Fibroblast of skin of abdomen (primary cell): Measurements from ENCODE around the gene DNER.

Experiments
- DNase-seq: peaks from one replicate; pipeline ENCODE4 v3.0.0-alpha.2; 2013

DNER gene

GRCh38 chr2:229429589-229429988 lies 284.8 kb downstream of the DNER start:
- DNase-seq: no peak

DNA sequence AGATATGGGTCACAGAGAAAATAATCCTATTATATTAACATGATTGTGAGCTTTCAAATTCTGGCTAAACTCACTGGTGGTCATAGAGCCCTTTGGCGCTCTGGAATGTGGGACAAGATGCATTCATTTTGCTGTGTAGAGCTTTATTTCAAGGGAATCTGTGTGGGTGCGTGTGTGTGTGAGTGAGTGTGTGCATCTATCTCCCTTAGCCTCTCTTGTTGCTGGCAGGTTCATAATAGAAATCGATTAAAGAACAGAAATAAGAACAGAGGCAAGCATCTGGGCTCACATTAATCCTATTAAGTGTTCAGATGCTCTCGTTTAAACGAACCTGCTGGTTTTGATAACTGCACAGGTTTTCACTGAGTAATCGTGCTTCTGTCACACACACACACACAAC lies 287.9 kb downstream of the DNER start:
- DNase-seq: no peak

GRCh38 chr2:229425598-229425997 lies 288.8 kb downstream of the DNER start:
- DNase-seq: peak; percentile 43

DNA sequence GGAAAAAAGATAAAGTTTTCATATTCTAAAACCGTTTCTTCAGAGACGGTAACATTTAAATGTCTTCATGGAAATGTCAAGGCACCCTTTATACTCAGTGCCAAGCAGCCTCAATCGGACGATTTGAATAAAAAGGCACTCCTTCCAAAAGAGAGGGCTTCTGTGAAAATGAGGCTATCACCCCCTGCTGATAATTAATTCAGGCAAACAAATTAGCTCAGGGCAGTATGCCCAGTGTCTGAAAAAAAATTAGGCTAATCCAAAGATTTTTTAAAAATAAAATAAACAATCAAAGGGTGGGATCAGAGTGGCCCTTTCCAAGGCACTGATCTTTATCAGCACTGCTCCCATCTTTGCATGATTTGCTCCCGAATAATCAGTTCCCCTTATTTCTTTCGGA lies 292.3 kb downstream of the DNER start:
- DNase-seq: no peak

- DNase-seq: no peak
Measured at GRCh38 chr2:229419158-229419557, 295.2 kb downstream of the DNER start.

GRCh38 chr2:229417916-229418315 lies 296.4 kb downstream of the DNER start:
- DNase-seq: no peak

DNA sequence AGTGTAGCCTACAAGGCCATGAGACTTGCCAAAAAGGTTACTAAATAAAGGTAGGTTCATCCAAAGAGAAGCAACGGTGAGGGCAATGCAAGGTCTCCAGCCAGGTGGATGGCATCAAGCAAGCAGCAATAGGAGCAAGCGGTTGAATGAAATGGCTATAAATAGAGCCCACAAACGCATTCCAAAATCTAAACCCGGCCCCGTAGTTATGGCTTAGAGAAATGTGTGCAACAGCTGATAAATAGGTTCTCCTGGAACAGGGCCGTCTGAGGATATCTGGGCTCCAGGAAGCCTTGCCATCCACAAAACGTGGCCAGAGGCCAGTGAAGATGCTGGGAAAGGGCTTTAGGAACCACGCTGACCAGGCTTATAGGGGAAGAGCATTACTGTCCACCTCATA lies 297.2 kb downstream of the DNER start:
- no peak for DNase-seq

- peak; percentile 16 for DNase-seq
Measured at GRCh38 chr2:229416116-229416694, 298.1 kb downstream of the DNER start.

DNA sequence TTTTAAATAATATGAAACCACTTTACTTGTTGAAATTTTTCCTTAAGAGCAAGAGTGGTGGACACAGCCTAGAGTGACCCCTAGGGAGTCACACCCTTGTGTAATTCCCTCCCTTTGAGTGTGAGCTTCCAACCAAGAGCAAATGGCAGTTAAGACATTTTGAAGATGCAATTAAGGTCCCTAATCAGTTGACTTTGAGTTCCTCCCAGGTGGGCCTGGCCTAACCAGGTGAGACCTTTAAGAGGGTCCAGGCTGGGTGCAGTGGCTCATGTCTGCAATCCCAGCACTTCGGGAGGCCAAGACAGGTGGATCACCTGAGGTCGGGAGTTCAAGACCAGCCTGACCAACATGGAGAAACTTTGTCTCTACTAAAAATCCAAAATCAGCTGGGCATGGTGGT lies 299.7 kb downstream of the DNER start:
- no peak for DNase-seq

- DNase-seq: no peak
Measured at GRCh38 chr2:229412686-229413085, 301.7 kb downstream of the DNER start.

- DNase-seq: no peak
Measured at GRCh38 chr2:229410946-229411345, 303.4 kb downstream of the DNER start.

- no peak for DNase-seq
Measured at GRCh38 chr2:229410264-229410663, 304.1 kb downstream of the DNER start.

- DNase-seq: no peak
Measured at GRCh38 chr2:229409751-229410181, 304.6 kb downstream of the DNER start.

DNA sequence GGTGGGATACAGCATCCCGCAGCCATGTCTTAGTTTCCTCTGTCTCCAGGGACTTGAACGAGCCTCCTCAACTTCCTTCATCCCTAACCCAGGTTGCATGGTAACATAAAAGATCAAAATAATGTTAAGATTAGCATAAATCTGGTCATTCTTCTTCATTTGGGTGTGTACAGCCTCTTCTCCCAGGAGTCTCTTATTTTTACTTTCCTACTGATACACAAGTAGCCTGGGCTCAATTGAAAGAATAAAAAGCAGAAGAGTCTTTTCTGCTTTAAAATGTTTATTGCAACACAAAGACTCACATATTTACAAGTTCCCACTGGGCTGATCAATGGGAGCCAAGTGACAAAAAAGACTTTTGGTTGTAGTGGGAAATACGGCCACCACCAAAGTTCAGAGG lies 305.4 kb downstream of the DNER start:
- DNase-seq: no peak

GRCh38 chr2:229408356-229408755 lies 306.0 kb downstream of the DNER start:
- DNase-seq: peak; percentile 90

DNA sequence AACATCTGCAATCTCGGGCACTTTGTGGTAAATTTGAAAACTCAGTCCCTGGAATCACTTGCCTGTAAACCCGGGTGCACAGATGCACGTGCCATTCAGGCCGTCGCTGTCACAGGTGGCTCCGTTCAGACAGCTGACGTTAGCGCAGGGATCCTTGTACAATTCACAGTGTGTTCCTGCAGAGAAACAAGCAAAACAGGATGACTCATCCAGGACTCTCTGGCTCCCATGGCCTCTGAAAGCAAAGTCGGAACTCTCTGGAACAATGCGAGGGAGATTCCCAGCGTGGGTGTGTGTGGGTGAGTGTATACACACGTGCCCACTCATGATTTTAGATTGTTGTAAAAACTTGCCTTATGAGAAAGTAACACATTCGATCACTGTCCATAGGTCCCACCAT lies 307.2 kb downstream of the DNER start:
- DNase-seq: no peak

GRCh38 chr2:229405796-229406195 lies 308.6 kb downstream of the DNER start:
- DNase-seq: no peak

DNA sequence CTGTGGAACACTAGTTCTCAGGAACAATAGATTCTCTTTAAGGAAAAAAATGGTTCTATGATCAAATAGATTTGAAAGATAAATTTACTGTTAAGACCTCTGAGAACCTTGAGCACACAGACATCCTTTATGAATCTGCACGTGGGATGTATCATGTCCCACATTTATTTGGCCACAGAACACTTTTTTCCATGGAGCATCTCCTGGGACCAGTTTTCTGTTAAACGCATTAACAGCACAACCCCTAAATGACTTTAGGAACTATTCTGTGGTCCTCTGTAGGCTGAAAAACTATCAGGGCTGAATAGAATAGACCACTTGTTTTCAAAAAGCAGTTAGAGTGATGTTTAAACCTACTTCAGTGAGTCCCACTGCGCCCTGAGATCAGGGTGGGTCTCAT lies 311.1 kb downstream of the DNER start:
- DNase-seq: no peak

DNA sequence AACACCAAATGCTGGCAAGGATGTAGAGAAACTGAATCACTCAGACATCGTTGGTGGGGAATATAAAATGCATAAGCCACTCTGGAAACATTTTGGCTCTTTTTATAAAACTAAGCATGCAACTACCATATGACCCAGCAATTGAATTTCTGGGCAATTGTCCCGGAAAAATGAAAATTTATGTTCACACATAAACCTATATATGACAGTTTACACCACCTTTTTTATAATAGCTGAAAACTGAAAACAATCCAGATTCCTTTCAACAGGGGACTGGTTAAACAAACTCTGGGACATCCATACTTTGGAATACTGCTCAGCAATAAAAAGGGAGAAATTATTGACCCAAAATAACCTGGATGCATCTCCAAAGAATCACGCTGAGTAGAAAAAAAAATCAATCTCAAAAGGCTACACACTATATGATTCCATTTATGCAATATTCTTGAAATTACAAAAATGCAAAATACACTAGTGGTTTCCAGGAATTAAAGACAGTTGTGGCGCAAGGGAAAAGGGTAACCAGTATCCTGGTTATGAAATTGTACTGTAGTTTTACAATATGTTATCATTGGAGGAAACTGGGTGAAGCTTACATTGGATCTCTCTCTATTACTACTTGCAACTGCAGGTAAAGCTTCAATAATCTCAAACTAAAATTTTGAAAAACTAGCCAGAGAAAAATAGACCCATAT lies 313.0 kb downstream of the DNER start:
- DNase-seq: peak; percentile 55

GRCh38 chr2:229393926-229394325 lies 320.4 kb downstream of the DNER start:
- no peak for DNase-seq

DNA sequence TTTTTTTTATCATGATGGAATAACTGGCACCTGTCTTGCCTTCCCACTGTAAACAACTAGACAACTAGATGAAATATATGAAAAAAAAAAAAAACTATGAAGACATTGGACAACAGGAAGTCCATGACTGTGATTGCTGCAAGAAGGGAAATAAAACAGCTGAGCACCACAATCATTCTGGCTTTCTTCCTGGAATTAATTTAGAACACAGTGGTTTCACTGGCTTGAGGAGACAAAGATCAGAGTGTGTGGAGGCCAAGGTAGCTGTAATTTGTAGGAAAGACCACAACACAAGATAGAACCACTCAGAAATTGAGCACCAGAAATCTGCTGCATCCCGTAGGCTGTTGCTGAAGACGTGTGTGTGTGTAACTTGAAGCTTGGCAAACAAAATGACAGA lies 322.2 kb downstream of the DNER start:
- no peak for DNase-seq

DNA sequence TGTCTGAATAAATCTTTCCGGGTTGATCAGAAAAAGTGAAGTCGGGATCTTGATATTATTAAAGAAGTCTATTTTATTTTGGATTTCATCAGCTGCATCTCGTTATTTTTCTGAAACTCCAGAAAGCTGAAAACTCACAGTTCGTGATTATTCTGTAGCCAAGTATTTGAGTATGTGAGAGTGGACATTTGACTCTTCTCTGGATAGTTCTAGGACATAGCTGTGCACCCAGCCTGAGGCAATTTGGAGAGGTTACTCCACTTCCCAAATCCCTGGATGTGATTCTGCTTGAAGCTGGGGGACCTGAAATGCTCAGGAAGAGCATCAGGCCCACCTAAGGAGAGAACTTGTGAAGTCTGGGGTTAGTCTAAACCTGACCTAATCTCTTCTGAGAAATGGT lies 325.6 kb downstream of the DNER start:
- DNase-seq: no peak

GRCh38 chr2:229387866-229388265 lies 326.5 kb downstream of the DNER start:
- DNase-seq: no peak

DNA sequence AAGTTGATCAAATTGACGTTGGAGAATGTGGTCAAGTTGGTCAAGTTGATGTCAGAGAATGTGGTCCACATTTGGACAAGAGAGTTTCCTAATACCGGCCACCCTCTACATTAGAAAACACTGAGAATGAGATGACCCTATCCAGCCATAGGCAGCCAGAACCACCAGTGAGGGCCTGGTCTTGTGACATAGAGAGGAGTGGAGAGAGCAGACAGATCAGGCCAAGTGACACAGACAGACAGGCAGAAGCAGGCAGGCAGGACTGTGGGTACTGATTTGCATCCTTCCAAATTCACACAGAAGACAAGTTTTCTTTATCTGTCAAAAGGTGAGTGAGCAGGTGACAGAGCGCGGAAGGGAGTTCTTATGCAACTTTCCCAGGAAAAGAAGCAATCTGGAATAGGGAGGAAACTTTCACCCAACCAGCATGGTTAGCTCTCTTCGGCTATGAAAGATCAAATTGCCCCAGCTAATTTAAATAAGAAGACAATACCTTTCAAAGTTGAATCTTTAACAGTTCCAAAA lies 334.2 kb downstream of the DNER start:
- DNase-seq: no peak

- no peak for DNase-seq
Measured at GRCh38 chr2:229378386-229378785, 336.0 kb downstream of the DNER start.
